HG03103 (cell line): ENCODE results near the gene TRERF1.

Source experiments
- ATAC-seq: cut with Tn5 transposase; IDR thresholded peaks from one replicate; pipeline ENCODE4 v1.9.1; 2021; ENCODE audit warnings: low read depth; ENCODE audit not compliant: unreplicated experiment

Gene TRERF1

DNA sequence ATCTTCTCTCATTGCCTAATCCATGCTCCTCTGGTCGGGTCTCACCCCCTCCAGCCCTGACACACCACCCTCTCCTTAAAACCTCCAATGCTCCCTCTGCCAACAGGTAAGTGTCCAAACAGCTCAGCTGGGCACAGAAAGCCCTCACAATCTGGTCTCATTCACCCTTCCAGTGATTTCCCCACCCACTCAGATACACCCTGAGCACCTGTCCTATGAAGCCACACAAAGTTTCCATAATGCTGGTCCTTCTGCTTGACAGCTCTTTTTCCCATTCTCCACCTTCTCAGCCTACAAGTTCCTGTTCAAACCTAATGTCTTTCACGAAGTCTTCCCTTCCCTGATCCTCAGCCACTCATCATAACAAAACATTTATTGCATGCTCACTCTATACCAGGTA lies 164.0 kb downstream of the TRERF1 start:
- no peak for ATAC-seq

- ATAC-seq: no peak
These were observed 170.2 kb downstream of the TRERF1 start for GRCh38 chr6:42281570-42281969.

DNA sequence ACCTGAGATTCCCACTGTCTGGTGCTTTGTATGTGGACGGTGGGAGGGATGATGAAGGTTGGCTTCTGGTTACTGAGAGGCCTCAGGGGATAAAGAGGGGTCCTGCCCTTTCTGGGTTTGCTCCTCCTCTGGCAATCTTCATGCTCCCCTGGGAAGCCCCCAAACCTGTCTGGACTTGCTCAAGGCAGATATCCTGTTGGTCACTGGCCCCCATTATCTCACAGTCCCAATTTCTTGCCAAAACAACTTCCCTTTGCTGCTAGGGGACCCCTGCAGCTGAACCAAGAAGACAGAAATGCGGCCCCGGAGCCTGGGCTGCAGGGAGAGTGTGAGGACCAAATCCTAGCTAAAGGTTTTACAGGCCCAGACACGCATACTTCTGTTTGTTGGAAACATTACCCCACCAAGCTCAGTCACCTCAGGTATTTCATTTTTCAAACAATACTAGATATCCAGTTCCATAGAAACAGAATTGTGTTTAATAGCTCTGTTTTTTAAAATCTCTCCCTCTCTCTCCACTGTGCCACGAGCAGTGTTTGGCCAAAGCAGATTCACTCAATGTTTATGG lies 170.7 kb downstream of the TRERF1 start:
- ATAC-seq: no peak

- no peak for ATAC-seq
These were observed 171.6 kb downstream of the TRERF1 start for GRCh38 chr6:42279966-42280629.

DNA sequence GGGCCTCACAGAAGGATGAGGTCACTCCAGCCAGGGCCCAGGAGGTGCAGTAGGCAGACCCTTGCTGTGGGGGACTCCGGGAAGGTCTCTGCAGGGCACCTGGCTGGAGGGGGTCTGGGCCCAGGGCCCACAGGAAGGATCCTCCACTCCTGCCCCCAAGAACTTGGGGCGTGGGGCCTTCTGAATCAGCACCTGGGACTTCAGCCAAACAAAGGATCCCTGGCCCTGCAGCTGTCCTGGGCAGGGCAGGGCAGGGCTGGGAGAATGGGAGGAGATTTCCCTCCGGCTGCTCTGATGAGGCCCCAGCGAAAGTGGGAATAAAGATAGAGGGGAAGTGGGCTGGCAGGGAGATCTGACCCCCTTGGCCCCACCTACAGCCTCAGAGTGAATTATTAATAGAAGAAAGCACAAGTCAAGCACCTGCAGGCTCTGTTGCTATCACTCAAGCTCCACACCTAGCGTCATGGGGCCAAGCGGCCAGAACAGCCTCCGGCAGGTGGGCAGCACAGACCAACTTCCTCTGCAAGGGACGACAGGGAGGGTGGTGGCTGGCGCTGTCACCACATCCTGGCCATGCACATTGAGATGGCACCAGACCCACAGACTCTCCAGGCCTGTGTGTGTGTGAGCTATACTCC lies 172.5 kb downstream of the TRERF1 start:
- no peak for ATAC-seq

- no peak for ATAC-seq
These were observed 173.4 kb downstream of the TRERF1 start for GRCh38 chr6:42278131-42278853.

DNA sequence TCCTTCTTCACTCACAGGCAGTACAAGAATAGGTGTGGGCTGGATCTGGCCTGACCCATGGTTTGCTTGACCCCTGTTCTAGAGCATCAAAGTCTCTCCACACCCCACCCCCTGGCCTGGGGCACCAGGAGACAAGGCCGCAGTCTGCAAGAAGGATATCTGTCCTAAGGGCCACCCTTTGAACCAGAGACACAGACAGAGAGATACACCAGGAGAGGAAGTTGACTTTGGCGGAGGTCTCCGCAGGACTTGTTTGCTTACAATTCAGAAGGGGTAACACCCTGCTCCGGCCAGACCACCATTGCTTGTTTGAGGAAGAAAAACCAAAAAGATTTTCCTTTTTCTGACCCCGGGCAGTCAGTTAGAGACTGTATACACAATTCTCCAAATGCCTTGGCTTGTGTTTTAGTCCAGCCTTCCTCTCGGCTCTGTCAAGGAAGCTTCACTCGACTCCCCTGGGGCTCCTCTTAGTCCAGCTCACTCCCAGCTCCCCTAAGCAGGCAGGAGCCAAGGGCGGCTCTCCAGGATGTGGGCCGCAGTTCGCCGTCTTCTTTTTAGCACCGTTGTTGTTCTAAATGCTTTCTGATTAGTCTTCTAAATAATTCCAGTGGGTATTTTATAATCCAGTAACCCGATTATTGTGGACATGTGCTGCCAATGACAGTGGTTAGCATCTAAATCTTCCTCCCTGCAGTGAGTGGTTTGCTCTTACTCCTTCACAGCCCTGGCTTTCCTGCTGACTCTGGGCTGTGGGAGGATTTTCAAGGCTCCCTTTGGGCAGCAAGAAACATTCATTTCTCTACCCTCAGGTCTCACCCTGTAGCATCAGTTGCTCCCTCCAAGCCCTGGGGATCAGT lies 175.5 kb downstream of the TRERF1 start:
- no peak for ATAC-seq

DNA sequence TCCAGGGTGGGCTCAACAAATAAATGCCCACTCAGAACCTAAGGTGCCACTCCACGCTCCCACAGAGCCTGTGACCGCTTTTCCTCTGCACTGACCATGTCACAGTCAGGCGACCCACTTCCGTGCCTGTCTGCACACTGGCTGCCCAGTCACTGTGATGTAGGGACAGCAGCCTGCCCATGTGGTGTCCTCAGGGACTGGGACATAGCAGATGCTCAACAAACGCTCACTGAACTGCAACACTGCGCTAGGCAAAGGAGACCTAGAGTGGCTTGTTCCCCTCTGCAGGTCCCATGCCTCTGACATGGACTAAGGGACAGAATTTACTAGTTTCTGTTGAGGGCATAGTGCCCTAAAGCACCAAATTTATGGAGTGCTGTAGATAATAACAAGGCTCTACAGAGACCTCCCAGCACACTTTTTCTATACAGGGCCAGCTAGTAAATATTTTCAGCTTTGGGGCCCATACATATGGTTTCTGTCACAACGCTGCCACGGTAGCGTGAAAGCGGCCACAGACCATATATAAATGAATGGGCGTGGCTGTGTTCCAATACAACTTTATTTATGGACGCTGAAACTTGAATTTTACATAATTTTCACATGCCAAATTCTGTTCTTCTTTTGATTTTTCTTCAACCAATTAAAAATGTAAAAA lies 176.2 kb downstream of the TRERF1 start:
- ATAC-seq: no peak

DNA sequence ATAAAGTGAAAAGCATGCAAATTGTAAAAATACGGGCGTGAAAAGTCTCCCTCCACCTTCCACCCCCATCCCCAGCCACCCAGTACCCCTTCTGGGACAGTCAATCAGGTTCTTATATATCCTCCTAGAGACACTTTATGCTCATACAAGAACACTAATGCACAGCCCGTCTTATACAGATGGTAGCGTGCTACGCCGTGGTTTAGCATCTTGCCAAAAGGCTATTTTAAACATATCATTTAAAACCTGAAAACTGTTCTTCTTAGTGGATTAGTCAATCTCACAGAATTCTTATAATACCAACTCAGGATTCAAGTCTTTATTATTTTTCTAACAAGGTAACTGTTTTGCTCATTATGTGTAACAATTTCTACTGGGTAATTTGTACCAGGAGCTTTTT lies 176.8 kb downstream of the TRERF1 start:
- no peak for ATAC-seq

DNA sequence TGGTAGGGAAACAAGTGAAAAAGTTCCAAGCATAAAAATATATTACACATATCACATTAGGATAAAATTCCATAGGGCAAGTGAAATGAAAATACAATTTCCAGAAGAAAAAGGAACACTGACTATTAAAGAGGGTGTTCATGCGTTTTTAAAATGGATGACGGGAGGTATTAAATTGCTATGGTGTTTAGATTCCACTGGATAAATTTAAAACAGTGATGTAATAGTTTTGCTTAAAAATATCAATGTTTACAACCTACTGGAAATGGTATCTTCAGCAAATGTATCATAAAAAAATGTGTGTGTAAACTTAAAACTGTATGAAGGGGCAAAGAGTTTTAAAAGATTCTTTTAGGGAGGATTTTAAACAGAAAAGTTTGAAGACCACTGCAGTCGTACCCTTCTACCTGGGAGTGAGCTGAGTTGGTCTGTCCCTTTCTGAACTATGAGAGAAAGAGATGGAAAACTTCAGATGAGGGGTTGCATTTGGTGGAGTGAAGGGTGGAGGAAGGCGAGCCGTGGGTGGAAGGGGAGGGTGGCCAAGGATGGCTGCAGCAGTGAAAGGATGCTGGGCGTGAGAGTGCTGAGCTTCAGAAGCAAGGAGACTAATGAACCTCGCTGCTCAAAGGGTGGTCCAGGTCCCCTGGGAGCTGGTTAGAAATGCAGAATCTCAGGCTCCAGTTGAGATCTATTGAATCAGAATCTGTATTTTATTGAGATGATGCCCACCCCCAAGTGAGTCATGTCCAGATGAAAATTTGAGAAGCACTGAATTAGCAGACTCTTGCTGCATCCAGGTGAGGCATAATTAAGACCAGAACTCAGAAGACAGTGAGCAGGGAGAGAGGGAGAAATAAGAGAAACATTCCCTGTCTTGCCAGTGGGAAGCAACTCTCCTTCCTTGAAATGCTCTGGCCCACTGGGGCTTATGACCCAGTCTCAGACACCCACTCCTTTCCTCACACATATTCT lies 179.6 kb downstream of the TRERF1 start:
- ATAC-seq: no peak

GRCh38 chr6:42269974-42270510 lies 181.7 kb downstream of the TRERF1 start:
- ATAC-seq: peak; percentile 47

- ATAC-seq: peak; percentile 88
These were observed 182.2 kb downstream of the TRERF1 start for GRCh38 chr6:42269553-42269952.

DNA sequence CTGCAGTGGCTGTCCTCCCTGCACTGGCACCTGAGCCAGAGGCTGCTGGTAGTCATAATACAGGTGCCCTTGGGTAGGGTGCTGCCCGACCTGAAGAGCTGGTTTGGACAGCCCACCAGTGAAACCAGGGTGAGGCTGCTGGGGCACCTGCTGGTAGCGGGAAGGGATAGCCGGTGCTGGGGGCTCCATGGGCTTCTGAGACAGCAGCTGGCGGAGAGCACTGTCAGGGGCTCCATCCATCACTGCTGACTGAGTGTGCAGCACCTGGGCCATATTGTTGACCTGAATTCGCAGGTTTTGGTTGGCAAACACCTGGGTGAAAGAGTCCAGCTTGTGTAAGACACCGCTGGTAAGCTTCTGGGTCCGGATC lies 182.9 kb downstream of the TRERF1 start:
- ATAC-seq: no peak

GRCh38 chr6:42268016-42268834 lies 183.5 kb downstream of the TRERF1 start:
- no peak for ATAC-seq

DNA sequence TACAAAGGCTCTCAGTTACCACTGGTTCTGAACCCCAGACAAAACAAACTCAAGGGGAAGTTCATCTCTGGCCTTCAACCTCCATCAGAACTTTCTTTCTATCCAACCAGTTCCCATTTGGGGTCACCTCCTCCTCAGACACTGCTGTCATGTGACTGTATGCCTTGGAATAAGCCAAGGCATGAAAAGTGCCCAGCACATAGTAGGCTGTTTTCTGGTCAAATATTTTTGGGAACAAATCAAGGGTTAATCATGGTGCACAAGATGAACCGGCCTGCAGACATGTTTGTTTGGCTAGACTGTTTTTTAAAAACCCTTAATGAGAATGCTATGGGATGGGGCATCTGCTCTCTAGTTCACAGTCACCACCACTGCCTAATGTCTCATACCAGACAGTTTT lies 185.2 kb downstream of the TRERF1 start:
- no peak for ATAC-seq

- no peak for ATAC-seq
These were observed 186.8 kb downstream of the TRERF1 start for GRCh38 chr6:42264852-42265390.

DNA sequence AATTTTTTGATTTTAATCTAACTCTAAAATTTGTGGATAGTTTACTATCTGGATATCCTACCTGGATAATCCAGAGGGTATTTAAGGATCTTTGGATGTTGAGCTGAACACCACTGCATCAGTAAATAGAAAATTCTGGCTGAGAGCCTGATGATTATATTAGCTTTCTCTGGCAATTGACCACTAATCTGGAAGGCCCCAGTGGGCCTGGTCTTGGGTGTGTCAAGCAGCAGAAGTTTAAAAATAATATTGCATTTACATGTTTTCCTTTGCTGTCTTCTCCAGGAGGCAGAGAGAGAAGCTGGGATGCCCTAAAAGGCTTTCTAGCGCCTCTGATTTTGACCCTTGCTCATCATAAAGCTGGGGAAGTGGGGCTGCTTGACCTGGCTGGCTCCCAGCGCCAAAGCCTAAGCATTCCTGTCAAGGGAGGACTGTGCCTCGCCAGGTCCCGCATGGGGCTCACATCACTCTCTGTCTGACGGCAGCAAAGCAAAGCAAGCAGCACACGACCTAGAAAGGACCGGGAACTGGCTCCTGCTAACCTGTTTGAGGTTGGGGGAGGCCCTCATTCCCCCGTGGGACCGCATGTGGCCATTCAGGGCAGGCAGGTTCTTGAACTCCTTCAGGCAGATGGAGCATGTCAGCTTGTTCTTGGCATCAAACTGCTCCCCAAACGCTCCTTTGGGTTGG lies 187.4 kb downstream of the TRERF1 start:
- no peak for ATAC-seq
